IMR-90 (cell line): Measurements from ENCODE around the gene SLC23A2. TPM values are rescaled to one million over a fixed set of nuclear protein-coding genes. Genes with fewer than 3 reads are reported as not detected.
"Not testable (repeated sequence)": the region's sequence is repeated elsewhere in the genome, so short reads cannot be mapped to it uniquely, and the experiment has no call there.

Experiments
- ATAC-seq: fragments of 200-7000 bp; cut with Tn5 transposase; 2 replicates; pipeline ENCODE4 v1.9.1; 2020; ENCODE audit warnings: low read depth, mild to moderate bottlenecking, moderate library complexity
- BruUV-seq: library from RNA; stranded (reverse); fragments of 400-500 nt; replicated peaks from 2 replicates; lab custom pipeline; 2021; lab: Mats Ljungman, UMichigan
- CTCF ChIA-PET: fragments of 300-600 bp; formaldehyde crosslinking; extraction: SDS; loops from one replicate; lab custom pipeline; 2021; ENCODE audit warnings: antibody characterized with exemption; lab: Yijun Ruan, JAX
- POLR2A ChIA-PET: fragments of 300-600 bp; sonication (Branson Sonifier 250); formaldehyde crosslinking; loops from one replicate; lab custom pipeline; 2022; ENCODE audit warnings: antibody characterized with exemption; ENCODE audit not compliant: unreplicated experiment; lab: Charles Lee
- DNase-seq: peaks from one replicate; pipeline ENCODE4 v3.0.0; 2013
- H2AFZ ChIP-seq: replicated peaks from 2 replicates; pipeline ENCODE3; 2013; ENCODE audit warnings: low read length, mild to moderate bottlenecking; ENCODE audit not compliant: poor library complexity
- H2AK5ac ChIP-seq: 2 replicates; pipeline ENCODE4 v1.6.1; 2013; ENCODE audit warnings: low read depth, low read length, inconsistent platforms
- H2AK9ac ChIP-seq: replicated peaks from 2 replicates; pipeline ENCODE3; 2013; ENCODE audit warnings: mild to moderate bottlenecking, low read depth, low read length, moderate library complexity; ENCODE audit not compliant: poor library complexity
- H2BK120ac ChIP-seq: 2 replicates; pipeline ENCODE4 v1.6.1; 2013; ENCODE audit warnings: low read depth, low read length, inconsistent platforms
- H2BK15ac ChIP-seq: 3 replicates; pipeline ENCODE4 v1.6.1; 2013; ENCODE audit warnings: low read depth, low read length, inconsistent platforms
- H2BK20ac ChIP-seq: 2 replicates; pipeline ENCODE4 v1.6.1; 2013; ENCODE audit warnings: low read depth, mild to moderate bottlenecking, inconsistent platforms, low read length, moderate library complexity
- H2BK5ac ChIP-seq: 2 replicates; pipeline ENCODE4 v1.6.1; 2013; ENCODE audit warnings: mild to moderate bottlenecking, low read depth, low read length, inconsistent platforms; ENCODE audit not compliant: poor library complexity, severe bottlenecking
- H3K14ac ChIP-seq: replicated peaks from 2 replicates; pipeline ENCODE4 v1.6.1; 2013; ENCODE audit warnings: low read depth, low read length, inconsistent platforms
- H3K18ac ChIP-seq: 2 replicates; pipeline ENCODE4 v1.6.1; 2013; ENCODE audit warnings: low read depth, low read length, control low read depth
- H3K23ac ChIP-seq: 2 replicates; pipeline ENCODE4 v1.6.1; 2013; ENCODE audit warnings: low read depth, low read length, inconsistent platforms
- H3K27ac ChIP-seq: 2 replicates; pipeline ENCODE4 v1.5.1; 2013; ENCODE audit warnings: mild to moderate bottlenecking, control low read depth, low read length; ENCODE audit not compliant: insufficient read depth
- H3K27me3 ChIP-seq: 2 replicates; pipeline ENCODE4 v1.6.1; 2013; ENCODE audit warnings: low read length; ENCODE audit not compliant: control insufficient read depth, insufficient read depth
- H3K36me3 ChIP-seq: 2 replicates; pipeline ENCODE4 v1.6.1; 2013; ENCODE audit warnings: low read length, mixed read lengths; ENCODE audit not compliant: control insufficient read depth, insufficient read depth
- H3K4ac ChIP-seq: 2 replicates; pipeline ENCODE4 v1.6.1; 2013; ENCODE audit warnings: low read depth, low read length, inconsistent platforms
- H3K4me1 ChIP-seq: 2 replicates; pipeline ENCODE4 v1.6.1; 2013; ENCODE audit warnings: low read length, mixed read lengths; ENCODE audit not compliant: control insufficient read depth, insufficient read depth
- H3K4me2 ChIP-seq: 2 replicates; pipeline ENCODE4 v1.6.1; 2013; ENCODE audit warnings: low read depth, mild to moderate bottlenecking, control low read depth, low read length, moderate library complexity
- H3K4me3 ChIP-seq: 2 replicates; pipeline ENCODE4 v1.5.1; 2013; ENCODE audit warnings: low read depth, mild to moderate bottlenecking, control low read depth, low read length, moderate library complexity; ENCODE audit not compliant: insufficient read depth
- H3K56ac ChIP-seq: 2 replicates; pipeline ENCODE4 v1.6.1; 2013; ENCODE audit warnings: low read length, inconsistent platforms; ENCODE audit not compliant: insufficient read depth; ENCODE audit errors: extremely low read depth
- H3K79me1 ChIP-seq, 2 experiments: 2 replicates each; pipeline ENCODE4 v1.6.1; 2013; ENCODE audit warnings: low read length in 2 of 2, inconsistent platforms in 1 of 2, low read depth in 1 of 2
- H3K9ac ChIP-seq: 2 replicates; pipeline ENCODE4 v1.6.1; 2013; ENCODE audit warnings: low read depth, low read length, control low read depth
- H3K9me1 ChIP-seq: 2 replicates; pipeline ENCODE4 v1.6.1; 2013; ENCODE audit warnings: low read length, inconsistent platforms; ENCODE audit not compliant: insufficient read depth
- H3K9me3 ChIP-seq: 2 replicates; pipeline ENCODE4 v1.6.1; 2013; ENCODE audit warnings: low read length; ENCODE audit not compliant: control insufficient read depth, insufficient read depth
- H4K20me1 ChIP-seq: 2 replicates; pipeline ENCODE4 v1.6.1; 2013; ENCODE audit warnings: low read length, inconsistent platforms; ENCODE audit not compliant: insufficient read depth
- H4K5ac ChIP-seq: 2 replicates; pipeline ENCODE4 v1.6.1; 2013; ENCODE audit warnings: mild to moderate bottlenecking, low read depth, low read length, control low read depth
- H4K8ac ChIP-seq, 2 experiments: 2 replicates each; pipeline ENCODE4 v1.6.1; 2013; ENCODE audit warnings: low read depth in 2 of 2, low read length in 2 of 2, control low read depth in 1 of 2, inconsistent platforms in 1 of 2
- H4K91ac ChIP-seq: 2 replicates; pipeline ENCODE4 v1.6.1; 2013; ENCODE audit warnings: low read depth, low read length, inconsistent platforms; ENCODE audit not compliant: insufficient read depth
- BHLHE40 ChIP-seq: fragments of 150-350 bp; IDR thresholded peaks from 2 replicates; pipeline ENCODE4 v1.6.1; 2016; ENCODE audit warnings: mild to moderate bottlenecking, low read depth, low read length
- CEBPB ChIP-seq: IDR thresholded peaks from 2 replicates; pipeline ENCODE4 v1.6.1; 2012; ENCODE audit warnings: low read depth, low read length, improper control_type of control experiment
- NFE2L2 ChIP-seq: fragments of 150-350 bp; IDR thresholded peaks from 2 replicates; pipeline ENCODE4 v1.6.1; 2016; ENCODE audit warnings: low read depth, mild to moderate bottlenecking, low read length
- WGBS, 2 experiments: methylation state at CpG; one replicate each; pipeline versions ENCODE4 v1.1.5 to v1.1.7; 2013; ENCODE audit warnings: missing lambda C conversion rate in 2 of 2; ENCODE audit not compliant: insufficient read length in 1 of 2; ENCODE audit errors: extremely low coverage in 2 of 2; 5-methylcytosine and 5-hydroxymethylcytosine counted together
- dilution Hi-C: fragments of 300-500 bp; cut with HindIII; formaldehyde crosslinking; loops from one replicate; pipeline ENCODE4 v1.14.3; 2018; ENCODE audit warnings: low sequenced_read_pairs; ENCODE audit not compliant: unreplicated experiment
- in situ Hi-C: fragments of 300-500 bp; cut with MboI; formaldehyde crosslinking; loops from 3 replicates; pipeline ENCODE4 v1.14.3; 2019; ENCODE audit warnings: low sequenced_read_pairs, inconsistent platforms, mixed read lengths
- intact Hi-C: fragments of 100-400 bp; cut with micrococcal nuclease; formaldehyde crosslinking; loops from 2 replicates; pipeline ENCODE4 v1.10.0; 2022
- polyA plus RNA-seq, 3 experiments: library from polyadenylated mRNA; depleted of rRNA; stranded (reverse); fragments of >200 nt; gene quantifications; 2 replicates each; pipeline ENCODE4 v1.2.3, GENCODE V29; 2012; ENCODE audit warnings: low replicate concordance in 1 of 3
- total RNA-seq: library from RNA; depleted of rRNA; stranded (reverse); fragments of >200 nt; gene quantifications from 2 replicates; pipeline ENCODE4 v1.2.3, GENCODE V29; 2012

Gene SLC23A2
- total and polyA plus RNA-seq, 2 of the 4 experiments (the other 2 are of a cell fraction), result 10.2 to 14.4 TPM

- TF ChIP-seq NFE2L2, result no peak
These were observed 29.3 kb upstream of the SLC23A2 start (continued) for GRCh38 chr20:5030348-5031205.

- H3K36me3 ChIP-seq, H4K91ac ChIP-seq, H4K8ac ChIP-seq, H3K9me1 ChIP-seq, H3K14ac ChIP-seq, H3K27me3 ChIP-seq, H3K56ac ChIP-seq, H2BK120ac ChIP-seq, H2AFZ ChIP-seq, H3K27ac ChIP-seq, H3K4me3 ChIP-seq, intact Hi-C loops, H3K4me2 ChIP-seq, H3K23ac ChIP-seq, H2BK20ac ChIP-seq, H3K18ac ChIP-seq, H3K4ac ChIP-seq, BruUV-seq, H4K5ac ChIP-seq, H2AK5ac ChIP-seq, H3K79me1 ChIP-seq, in situ Hi-C loops, dilution Hi-C loops, H3K9ac ChIP-seq, POLR2A ChIA-PET, H3K9me3 ChIP-seq, H2BK5ac ChIP-seq, H2BK15ac ChIP-seq, H4K20me1 ChIP-seq, H3K4me1 ChIP-seq, H2AK9ac ChIP-seq, CTCF ChIA-PET: not testable (repeated sequence)
- DNase-seq (peak; percentile 60), ATAC-seq (peak; percentile 68)
- no CpG with 5 or more reads among the region's 4 CpGs for WGBS, 2 experiments
- TF ChIP-seq CEBPB (peak; percentile 46; the same call in 1 of the 2 replicates), BHLHE40 (peak; percentile 31; the same call in 1 of the 2 replicates)
These were observed 27.1 kb upstream of the SLC23A2 start for GRCh38 chr20:5028258-5029059.
